Myocyte (in vitro differentiated cells): ENCODE data around the gene RPLP2. TPM values are rescaled to one million over a fixed set of nuclear protein-coding genes. Genes with fewer than 3 reads are reported as not detected.

Experiments used
- DNase-seq: peaks from one replicate; pipeline ENCODE4 v3.0.0-alpha.2; 2012; ENCODE audit warnings: low read depth
- total RNA-seq: library from RNA; depleted of rRNA; stranded (reverse); fragments of >200 nt; gene quantifications from 2 replicates; pipeline ENCODE4 v1.2.3, GENCODE V29; 2014

The RPLP2 gene
- total RNA-seq, 1 donor from 2014 or later, result 504 TPM

GRCh38 chr11:862081-862661 is 52.4 kb downstream of the RPLP2 start:
- DNase-seq, result peak; percentile 45

Other genes starting within 250 kb of the RPLP2 start
- gene LMNTD2, start 249.2 kb upstream of the RPLP2 start, total RNA-seq, result 0.31 and 0.78 TPM in 2 replicates
- gene RASSF7, start 249.0 kb upstream of the RPLP2 start, total RNA-seq, result 21.1 and 32.2 TPM in 2 replicates
- 27.7 and 31.2 TPM in 2 replicates for gene PHRF1, start 233.5 kb upstream of the RPLP2 start, total RNA-seq
- gene IRF7, start 194.0 kb upstream of the RPLP2 start, total RNA-seq, result 25.1 and 29.3 TPM in 2 replicates
- gene CDHR5, start 185.0 kb upstream of the RPLP2 start, total RNA-seq, result not detected in 2 replicates
- not detected in 2 replicates for gene SCT, start 182.8 kb upstream of the RPLP2 start, total RNA-seq
- gene DRD4, start 172.7 kb upstream of the RPLP2 start, total RNA-seq, result not detected in 2 replicates
- gene DEAF1, start 114.7 kb upstream of the RPLP2 start, total RNA-seq, result 22.5 and 35.8 TPM in 2 replicates
- 37.8 and 44.7 TPM in 2 replicates for gene TMEM80, start 114.2 kb upstream of the RPLP2 start, total RNA-seq
- gene EPS8L2, start 103.7 kb upstream of the RPLP2 start, total RNA-seq, result 20.4 and 26.5 TPM in 2 replicates
- gene TALDO1, start 62.5 kb upstream of the RPLP2 start, total RNA-seq, result 118 and 155 TPM in 2 replicates
- gene GATD1, start 32.5 kb upstream of the RPLP2 start, total RNA-seq, result 34.5 and 45.8 TPM in 2 replicates
- gene CEND1, start 19.9 kb upstream of the RPLP2 start, total RNA-seq, result 0.53 and 0.94 TPM in 2 replicates
- 8.0 and 15.5 TPM in 2 replicates for gene SLC25A22, start 11.7 kb upstream of the RPLP2 start, total RNA-seq
- 10.5 and 14.7 TPM in 2 replicates for gene PIDD1, start 4.7 kb upstream of the RPLP2 start, total RNA-seq
- 84.0 and 183 TPM in 2 replicates for gene PNPLA2, start 8.9 kb downstream of the RPLP2 start, total RNA-seq
- 16.6 and 26.5 TPM in 2 replicates for gene CRACR2B, start 18.0 kb downstream of the RPLP2 start, total RNA-seq
- 900 and 1,201 TPM in 2 replicates for gene CD151, start 23.0 kb downstream of the RPLP2 start, total RNA-seq
- gene POLR2L, start 32.6 kb downstream of the RPLP2 start, total RNA-seq, result 66.0 and 91.9 TPM in 2 replicates
- 56.7 and 63.9 TPM in 2 replicates for gene TSPAN4, start 32.9 kb downstream of the RPLP2 start, total RNA-seq
- 50.7 and 57.6 TPM in 2 replicates for gene CHID1, start 100.8 kb downstream of the RPLP2 start, total RNA-seq
- gene AP2A2, start 115.9 kb downstream of the RPLP2 start, total RNA-seq, result 26.2 and 26.9 TPM in 2 replicates
- not detected in 2 replicates for gene MUC6, start 226.8 kb downstream of the RPLP2 start, total RNA-seq